ENCODE results near the gene AGBL3.
"Not testable (repeated sequence)": the region's sequence is repeated elsewhere in the genome, so short reads cannot be mapped to it uniquely, and the experiment has no call there.

DNA sequence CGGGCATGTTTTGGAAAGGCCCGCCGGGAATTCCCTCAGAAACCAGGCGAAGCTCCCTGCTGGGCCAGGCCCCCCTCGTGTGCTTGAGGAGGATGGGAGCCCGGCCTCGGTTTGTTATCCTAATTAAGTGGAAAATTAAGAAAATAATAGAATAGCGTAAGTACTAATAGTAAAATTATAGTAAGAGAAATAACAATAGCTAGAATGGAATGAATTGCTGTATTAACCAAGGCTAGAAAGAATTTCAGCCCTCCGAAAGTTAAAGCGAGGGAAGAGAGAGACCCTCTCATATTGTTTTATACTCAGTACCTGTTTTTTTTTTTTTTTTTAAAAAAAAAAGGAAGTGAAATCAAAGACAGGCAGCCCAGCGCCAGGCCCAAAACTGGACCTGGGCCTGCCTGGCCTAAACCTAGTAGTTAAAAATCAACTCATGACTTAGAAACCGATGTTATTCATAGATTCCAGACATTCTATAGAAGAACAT is 184.7 kb downstream of the AGBL3 start:
- TF ChIP-seq, protein P1, sequence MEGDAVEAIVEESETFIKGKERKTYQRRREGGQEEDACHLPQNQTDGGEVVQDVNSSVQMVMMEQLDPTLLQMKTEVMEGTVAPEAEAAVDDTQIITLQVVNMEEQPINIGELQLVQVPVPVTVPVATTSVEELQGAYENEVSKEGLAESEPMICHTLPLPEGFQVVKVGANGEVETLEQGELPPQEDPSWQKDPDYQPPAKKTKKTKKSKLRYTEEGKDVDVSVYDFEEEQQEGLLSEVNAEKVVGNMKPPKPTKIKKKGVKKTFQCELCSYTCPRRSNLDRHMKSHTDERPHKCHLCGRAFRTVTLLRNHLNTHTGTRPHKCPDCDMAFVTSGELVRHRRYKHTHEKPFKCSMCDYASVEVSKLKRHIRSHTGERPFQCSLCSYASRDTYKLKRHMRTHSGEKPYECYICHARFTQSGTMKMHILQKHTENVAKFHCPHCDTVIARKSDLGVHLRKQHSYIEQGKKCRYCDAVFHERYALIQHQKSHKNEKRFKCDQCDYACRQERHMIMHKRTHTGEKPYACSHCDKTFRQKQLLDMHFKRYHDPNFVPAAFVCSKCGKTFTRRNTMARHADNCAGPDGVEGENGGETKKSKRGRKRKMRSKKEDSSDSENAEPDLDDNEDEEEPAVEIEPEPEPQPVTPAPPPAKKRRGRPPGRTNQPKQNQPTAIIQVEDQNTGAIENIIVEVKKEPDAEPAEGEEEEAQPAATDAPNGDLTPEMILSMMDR (IDR thresholded peaks at IDR 0.05) = peak in 1 of 3 experiments; percentile 29
- not testable (repeated sequence) for TF ChIP-seq POLR2A (IDR thresholded peaks at IDR 0.05)
